Neutrophil (primary cell): ENCODE measurements around the gene SMARCC1.
A peak's percentile ranks its signal among the peaks of the same experiment; 100 is the strongest.

Experiments used
- H3K27ac ChIP-seq: fragments of 200-600 bp; sonication (generic); 2 replicates; pipeline ENCODE4 v1.5.1; 2016; ENCODE audit warnings: mild to moderate bottlenecking, moderate library complexity
- H3K27me3 ChIP-seq: fragments of 200-600 bp; sonication (generic); 2 replicates; pipeline ENCODE4 v1.6.0; 2016; ENCODE audit warnings: mild to moderate bottlenecking
- H3K36me3 ChIP-seq: fragments of 200-600 bp; sonication (generic); 2 replicates; pipeline ENCODE4 v1.5.1; 2017
- H3K4me1 ChIP-seq, 2 experiments: fragments of 200-600 bp in 1 of 2; sonication (generic) in 1 of 2; 1 replicate in 1 of 2; 2 replicates in 1 of 2; pipeline versions ENCODE4 v1.5.1 to v1.6.1; 2013 to 2016; ENCODE audit warnings: low read depth in 1 of 2, low read length in 1 of 2, mild to moderate bottlenecking in 1 of 2, moderate library complexity in 1 of 2; ENCODE audit not compliant: control insufficient read depth in 1 of 2, insufficient read depth in 1 of 2
- H3K4me3 ChIP-seq, 2 experiments: fragments of 200-600 bp in 1 of 2; sonication (generic) in 1 of 2; 1 replicate in 1 of 2; 2 replicates in 1 of 2; pipeline ENCODE4 v1.5.1; 2013 to 2016; ENCODE audit warnings: low read depth in 1 of 2, low read length in 1 of 2, mild to moderate bottlenecking in 1 of 2, moderate library complexity in 1 of 2
- H3K9me3 ChIP-seq: fragments of 200-600 bp; sonication (generic); 2 replicates; pipeline ENCODE4 v1.5.1; 2016
- CTCF ChIP-seq: fragments of 200-600 bp; sonication (generic); IDR thresholded peaks from 2 replicates; pipeline ENCODE4 v1.5.1; 2016; ENCODE audit warnings: antibody characterized with exemption

SMARCC1 gene

GRCh38 chr3:47794544-47794943, 12.9 kb upstream of the SMARCC1 start:
- H3K9me3 ChIP-seq, result no peaks in the 10 kb centered on the region
- no peaks in the 10 kb centered on the region for H3K27me3 ChIP-seq
- TF ChIP-seq CTCF, result no peak
- no peak overlapping the region for H3K4me3 ChIP-seq
- no peaks in the 10 kb centered on the region for H3K4me1 ChIP-seq
- H3K27ac ChIP-seq, result no peak overlapping the region
- H3K36me3 ChIP-seq, result no peaks in the 10 kb centered on the region

GRCh38 chr3:47792699-47793098, 11.0 kb upstream of the SMARCC1 start:
- Histone ChIP-seq H3K9me3 (no peaks in the 10 kb centered on the region), H3K4me3 (no peak overlapping the region), H3K36me3 (no peaks in the 10 kb centered on the region), H3K4me1 (peaks cover 4 to 6% of the 10 kb centered on the region in 2 experiments), H3K27ac (no peak overlapping the region), H3K27me3 (no peaks in the 10 kb centered on the region)
- TF ChIP-seq CTCF, result no peak

GRCh38 chr3:47791193-47791855, 9.6 kb upstream of the SMARCC1 start:
- no peaks in the 10 kb centered on the region for H3K9me3 ChIP-seq
- TF ChIP-seq CTCF, result no peak
- no peaks in the 10 kb centered on the region for H3K27me3 ChIP-seq
- H3K4me3 ChIP-seq, result no peak overlapping the region
- peaks cover 4 to 6% of the 10 kb centered on the region in 2 experiments for H3K4me1 ChIP-seq
- no peak overlapping the region for H3K27ac ChIP-seq
- H3K36me3 ChIP-seq, result no peaks in the 10 kb centered on the region

GRCh38 chr3:47783673-47784072, 2.0 kb upstream of the SMARCC1 start:
- Histone ChIP-seq H3K4me1 (peaks cover 31 to 33% of the 10 kb centered on the region in 2 experiments), H3K27ac (no peak overlapping the region), H3K36me3 (no peaks in the 10 kb centered on the region), H3K4me3 (no peak overlapping the region), H3K9me3 (no peaks in the 10 kb centered on the region), H3K27me3 (no peaks in the 10 kb centered on the region)
- TF ChIP-seq CTCF, result no peak

- Histone ChIP-seq H3K27ac (peak overlapping the region; percentile 88), H3K4me3 (peak overlapping the region; percentile 73 to 93), H3K36me3 (no peaks in the 10 kb centered on the region)
Measured at GRCh38 chr3:47782446-47783308, 984 bp upstream of the SMARCC1 start.

More at GRCh38 chr3:47782446-47783308, 984 bp upstream of the SMARCC1 start:
- H3K27me3 ChIP-seq, result no peaks in the 10 kb centered on the region
- peaks cover 27 to 30% of the 10 kb centered on the region in 2 experiments for H3K4me1 ChIP-seq
- no peak for TF ChIP-seq CTCF
- H3K9me3 ChIP-seq, result no peaks in the 10 kb centered on the region
